CD4-positive, alpha-beta T cell treated with Interleukin-6 for 4 hours (primary cell): ENCODE results near the gene CCL24.
"Not testable (repeated sequence)": the region's sequence is repeated elsewhere in the genome, so short reads cannot be mapped to it uniquely, and the experiment has no call there.

Experiments used
- DNase-seq: peaks from one replicate; pipeline ENCODE4 v3.0.0-alpha.2; 2020; ENCODE audit warnings: mixed read lengths

Gene CCL24, protein sequence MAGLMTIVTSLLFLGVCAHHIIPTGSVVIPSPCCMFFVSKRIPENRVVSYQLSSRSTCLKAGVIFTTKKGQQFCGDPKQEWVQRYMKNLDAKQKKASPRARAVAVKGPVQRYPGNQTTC

DNA sequence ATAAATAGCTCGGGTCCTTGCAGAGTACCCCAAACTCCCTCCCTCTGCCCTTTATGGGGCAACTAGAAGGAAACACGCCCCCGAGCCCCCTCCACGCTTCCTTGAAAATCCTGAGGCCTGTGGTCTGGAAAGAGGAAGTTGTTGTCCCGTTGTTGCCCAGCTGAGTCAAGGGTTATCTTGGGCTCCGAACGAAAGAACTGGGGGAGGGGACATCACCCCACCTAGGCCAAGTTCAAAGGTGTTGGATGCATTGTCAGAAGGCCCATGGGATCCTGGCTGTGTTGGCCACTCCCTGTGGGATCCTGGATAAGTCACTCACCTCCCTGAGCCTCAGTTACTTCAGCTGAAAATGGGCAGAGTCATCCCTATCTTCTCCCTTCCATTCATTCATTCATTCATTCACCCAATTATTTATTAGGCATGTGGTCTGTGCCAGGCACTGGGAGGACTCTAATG is at the start of gene CCL24:
Gene CCL24 (minus strand): TSS at position 26 of the 456 bp plus-strand sequence. CDS start 91 bp downstream, outside the sequence.
- DNase-seq: no peak

DNA sequence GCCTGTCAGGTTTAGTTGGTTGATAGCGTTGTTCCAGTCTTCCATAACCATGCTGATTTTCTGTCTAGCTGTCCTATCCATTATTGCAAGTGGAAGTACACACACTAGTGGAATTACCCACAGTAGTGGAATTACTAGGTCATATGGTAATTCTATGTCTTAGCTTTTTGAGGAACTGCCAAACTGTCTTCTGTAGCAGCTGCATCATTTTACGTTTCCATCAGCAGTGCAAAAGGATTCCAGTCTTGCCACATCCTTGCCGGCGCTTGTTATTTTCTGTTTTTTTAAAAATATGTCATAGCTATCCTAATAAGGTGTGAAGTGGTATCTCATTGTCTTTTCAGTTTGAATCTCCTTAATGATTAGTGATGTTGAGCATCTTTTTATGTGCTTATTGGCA is 48.0 kb upstream of the CCL24 start:
- no peak for DNase-seq

DNA sequence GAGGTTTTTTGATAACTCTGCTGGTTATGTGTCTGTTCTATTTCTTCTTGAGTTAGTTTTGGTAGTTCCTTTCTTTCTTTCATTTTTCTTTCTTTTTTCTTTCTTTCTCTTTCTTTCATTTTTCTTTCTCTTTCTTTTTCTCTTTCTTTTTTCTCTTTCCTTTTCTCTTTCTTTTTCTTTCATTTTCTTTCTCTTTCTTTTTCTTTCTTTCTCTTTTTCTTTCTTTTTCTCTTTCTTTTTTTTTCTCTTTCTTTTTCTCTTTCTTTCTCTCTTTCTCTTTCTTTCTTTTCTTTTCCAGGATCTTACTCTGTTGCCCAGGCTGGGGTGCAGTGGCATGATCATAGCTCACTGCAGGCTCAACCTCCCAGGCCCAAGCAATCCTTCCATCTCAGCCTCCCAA is 44.8 kb upstream of the CCL24 start:
- no peak for DNase-seq

DNA sequence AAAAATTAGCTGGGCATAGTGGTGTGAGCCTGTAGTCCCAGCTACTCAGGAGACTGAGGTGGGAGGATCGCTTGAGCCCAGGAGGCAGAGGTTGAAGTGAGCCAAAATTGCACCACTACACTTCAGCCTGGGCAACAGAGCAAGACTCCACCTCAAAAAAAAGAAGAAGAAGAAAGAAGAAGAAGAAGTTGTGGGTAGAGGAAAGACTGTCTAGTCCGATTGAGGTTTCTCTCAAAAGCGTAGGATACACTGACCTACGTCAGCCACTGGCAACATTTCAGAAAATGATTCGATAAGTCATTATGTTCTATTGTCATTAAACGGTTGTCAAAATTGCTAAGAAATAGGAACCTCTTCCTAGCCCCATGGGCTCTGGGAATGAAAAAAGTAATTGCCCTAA is 42.9 kb upstream of the CCL24 start:
- no peak for DNase-seq

DNA sequence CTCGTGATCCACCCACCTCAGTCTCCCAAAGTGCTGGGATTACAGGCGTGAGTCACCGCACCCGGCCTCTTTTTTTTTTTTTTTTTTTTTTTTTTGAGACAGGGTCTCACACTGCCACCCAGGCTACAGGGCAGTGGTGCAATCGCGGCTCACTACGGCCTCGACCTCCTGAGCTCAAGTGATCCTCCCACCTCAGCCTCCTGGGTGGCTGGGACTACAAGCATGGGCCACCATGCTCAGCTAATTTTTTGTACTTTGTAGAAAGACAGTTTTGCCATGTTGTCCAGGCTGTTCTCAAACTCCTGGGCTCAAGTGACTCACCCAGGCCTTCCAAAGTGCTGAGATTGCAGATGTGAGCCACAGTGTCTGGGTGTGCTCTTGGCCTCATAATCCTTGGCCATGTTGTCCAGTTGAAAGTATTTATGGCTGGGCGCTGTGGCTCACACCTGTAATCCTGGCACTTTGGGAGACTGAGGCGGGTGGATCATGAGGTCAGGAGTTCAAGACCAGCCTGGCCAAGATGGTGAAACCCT is 41.3 kb upstream of the CCL24 start:
- not testable (repeated sequence) for DNase-seq

DNA sequence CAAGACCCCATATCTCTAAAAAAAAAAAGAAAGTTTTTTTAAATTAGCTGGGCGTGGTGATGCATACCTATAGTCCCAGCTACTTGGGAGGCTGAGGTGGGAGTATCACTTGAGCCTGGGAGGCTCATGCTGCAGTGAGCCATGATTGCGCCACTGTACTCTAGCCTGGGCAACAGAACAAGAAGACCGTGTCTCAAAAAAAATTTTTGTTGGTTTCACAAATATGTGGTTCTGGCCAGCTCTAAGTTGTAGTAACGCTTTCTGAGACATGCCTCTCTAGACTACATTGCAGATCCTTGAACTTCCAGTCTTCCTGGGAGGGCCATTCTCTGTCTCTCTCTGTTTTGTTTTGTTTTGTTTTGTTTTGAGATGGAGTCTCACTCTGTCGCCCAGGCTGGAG is 40.6 kb upstream of the CCL24 start:
- DNase-seq: no peak

DNA sequence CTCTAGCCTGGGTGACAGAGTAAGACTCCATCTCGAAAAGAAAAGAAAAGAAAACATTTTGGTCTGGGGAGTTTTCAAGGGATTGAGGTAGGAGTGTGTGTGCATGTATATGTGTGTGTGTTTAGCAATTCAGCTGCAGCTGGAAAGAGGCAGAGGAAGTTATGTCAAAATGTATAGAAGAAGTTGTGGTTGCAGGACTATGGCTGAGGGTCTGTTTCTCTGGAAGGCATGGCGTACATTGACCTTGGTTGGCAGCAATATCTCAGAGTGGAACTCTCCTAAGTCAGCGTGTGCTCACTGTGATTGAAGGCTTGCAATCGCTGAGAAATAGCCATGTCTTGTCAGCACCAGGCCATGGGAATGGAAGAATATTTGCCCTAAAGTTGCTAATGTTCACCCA is 36.6 kb upstream of the CCL24 start:
- no peak for DNase-seq

DNA sequence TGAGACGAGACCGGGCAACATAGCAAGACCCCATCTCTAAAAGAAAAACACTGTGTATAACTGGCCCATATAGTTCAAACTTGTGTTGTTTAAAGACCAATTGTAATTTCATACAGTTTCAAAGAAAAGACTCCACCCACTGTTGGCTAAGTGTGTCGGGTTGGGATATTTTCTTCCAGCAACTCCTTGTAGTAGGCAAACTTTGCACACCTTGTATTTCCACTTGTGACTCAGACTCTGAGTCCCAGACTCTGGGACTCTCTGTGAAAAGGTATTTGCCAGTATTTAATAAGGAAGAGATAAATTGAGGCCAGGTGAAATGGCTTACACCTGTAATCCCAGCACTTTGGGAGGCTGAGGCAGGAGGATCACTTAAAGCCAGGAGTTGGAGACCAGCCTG is 36.0 kb upstream of the CCL24 start:
- DNase-seq: no peak

DNA sequence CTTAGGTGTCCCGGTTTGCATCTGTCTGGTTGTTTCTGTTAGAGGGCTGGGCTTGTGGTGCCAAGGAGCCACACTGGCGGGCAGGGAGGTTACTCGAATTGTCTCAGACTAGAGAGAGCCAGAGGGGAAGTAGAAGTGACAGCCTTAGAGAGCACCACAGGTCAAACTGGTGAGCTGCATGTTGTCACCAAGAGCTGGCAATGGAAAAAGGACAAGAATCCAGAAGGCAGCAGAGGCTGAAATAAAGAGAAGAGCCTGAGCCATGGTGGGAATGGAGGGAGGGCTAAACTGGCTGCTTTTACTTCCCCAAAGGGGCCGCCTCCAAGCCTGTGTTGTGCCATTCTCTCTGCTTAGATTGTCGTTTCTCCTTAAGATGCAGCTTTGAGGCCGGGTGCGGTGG is 34.1 kb upstream of the CCL24 start:
- no peak for DNase-seq

DNA sequence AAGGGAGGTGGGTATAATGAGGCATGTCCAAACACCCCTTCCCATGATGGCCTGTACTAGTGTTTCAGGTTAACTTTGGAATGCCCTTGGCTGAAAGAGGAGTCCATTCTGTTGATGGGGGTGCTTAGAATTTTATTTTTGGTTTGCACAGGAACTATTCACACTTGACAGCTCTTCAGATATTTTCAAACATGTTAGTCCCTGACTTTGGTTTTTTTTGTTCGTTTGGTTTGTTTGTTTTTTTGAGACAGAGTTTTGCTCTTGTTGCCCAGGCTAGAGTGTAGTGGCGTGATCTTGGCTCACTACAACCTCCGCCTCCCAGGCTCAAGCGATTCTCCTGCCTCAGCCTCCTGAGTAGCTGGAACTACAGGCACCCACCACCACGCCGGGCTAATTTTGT is 31.5 kb upstream of the CCL24 start:
- not testable (repeated sequence) for DNase-seq

DNA sequence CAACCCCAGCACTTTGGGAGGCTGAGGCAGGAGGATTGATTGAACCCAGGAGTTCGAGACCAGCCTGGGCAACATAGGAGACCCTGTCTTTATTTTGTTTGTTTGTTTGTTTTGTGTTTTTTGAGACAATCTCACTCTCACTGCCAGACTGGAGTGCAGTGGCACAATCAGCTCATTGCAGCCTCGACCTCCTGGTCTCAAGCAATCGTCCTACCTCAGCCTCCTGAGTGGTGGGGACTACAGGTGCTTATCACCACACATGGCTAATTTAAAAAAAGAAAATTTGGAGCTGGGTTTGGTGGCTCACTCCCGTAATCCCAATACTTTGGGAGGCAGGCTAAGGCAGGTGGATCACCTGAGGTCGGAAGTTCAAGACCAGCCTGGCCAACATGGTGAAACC is 30.6 kb upstream of the CCL24 start:
- no peak for DNase-seq

DNA sequence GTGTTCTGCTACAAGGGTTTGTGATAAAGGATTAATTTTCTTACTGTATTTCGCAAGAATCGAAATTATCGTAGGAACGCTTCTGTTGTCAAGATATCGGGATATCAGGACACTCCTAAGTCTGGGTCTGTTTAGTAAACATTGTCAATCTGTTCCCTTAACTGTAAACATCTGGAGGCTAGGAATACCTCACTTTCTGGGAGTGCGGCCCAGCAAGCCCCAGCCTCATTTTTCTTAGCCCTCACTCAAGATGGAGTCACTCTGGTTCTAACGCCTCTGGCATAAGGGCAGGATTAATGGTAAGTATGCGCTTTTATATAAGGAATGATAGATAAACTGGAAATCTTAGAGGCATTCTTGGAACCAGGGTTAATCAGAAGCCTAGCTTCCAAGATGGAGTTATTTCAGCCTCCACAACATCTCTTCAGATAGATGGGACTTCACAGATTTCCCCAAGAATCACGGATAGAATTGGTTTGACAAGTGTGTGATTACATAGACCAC is 30.1 kb upstream of the CCL24 start:
- no peak for DNase-seq

DNA sequence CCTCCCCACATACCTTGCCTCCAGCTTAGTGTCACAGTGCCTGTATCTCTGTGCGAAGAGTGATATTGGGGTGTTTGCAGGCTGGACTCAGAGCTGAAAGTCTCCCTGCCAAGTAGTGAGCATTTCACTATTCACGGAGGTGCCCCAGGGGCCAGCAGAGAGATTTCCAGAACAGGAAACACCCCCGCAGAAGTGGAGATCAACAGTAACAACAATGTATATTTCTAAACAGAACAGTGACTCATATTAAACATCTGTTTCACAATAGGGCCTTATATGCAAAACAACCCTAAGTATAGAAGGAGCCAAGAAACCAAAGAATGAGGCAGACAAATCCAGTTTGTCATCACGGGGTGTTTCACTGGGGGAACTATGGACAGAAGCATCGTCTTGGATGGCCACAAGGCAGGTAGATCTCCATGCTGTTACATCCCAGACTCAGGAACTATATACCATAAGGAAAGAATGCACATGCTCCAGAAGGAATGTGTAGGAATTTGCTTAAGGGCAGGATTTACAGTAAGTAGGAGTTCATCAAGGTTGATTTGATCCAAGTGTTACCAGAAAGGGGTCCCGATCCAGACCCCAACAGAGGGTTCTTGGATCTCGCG is 29.3 kb upstream of the CCL24 start:
- DNase-seq: no peak

DNA sequence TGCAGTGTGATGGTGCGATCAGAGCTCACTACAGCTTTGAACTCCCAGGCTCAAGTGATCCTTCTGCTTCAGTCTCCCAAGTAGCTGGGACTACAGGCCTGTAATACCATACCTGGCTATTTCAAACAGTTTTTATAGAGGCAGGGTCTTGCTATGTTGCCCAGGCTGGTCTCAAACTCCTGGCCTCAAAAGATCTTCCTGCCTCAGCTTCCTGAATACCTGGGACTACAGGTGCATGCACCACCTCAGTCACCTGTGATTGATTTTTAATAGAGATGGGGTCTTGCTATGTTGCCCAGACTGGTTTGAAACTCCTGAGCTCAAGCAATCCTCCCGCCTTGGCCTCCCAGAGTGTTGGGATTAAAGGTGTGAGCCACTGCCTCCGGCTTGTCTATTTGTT is 26.4 kb upstream of the CCL24 start:
- DNase-seq: no peak

DNA sequence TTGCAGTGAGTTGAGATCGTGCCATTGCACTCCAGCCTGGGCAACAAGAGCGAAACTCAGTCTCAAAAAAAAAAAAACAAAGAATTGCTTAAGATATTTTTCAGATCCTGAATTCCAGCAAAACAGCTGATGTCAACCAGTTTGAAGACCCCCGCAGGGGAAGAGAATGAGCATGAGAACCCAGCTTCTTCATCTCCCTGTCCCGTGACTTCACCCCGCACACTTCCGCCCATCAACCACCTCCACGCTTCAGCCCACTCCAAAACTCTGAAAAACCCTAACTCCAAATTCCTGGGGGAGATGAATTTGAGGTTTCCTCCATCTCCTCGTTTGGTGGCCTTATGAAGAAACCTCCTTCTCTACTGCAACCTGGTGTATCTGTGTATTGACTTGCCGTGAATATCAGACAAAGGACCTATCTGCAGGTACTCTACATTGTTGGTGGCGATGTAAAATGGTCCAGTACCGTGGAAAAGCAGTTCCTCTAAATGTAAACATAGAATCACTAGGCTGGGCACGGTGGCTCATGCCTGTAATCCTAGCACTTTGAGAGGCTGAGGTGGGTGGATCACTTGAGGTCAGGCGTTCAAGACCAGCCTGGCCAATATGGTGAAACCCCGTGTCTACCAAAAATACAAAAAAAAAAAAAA is 24.8 kb upstream of the CCL24 start:
- not testable (repeated sequence) for DNase-seq

DNA sequence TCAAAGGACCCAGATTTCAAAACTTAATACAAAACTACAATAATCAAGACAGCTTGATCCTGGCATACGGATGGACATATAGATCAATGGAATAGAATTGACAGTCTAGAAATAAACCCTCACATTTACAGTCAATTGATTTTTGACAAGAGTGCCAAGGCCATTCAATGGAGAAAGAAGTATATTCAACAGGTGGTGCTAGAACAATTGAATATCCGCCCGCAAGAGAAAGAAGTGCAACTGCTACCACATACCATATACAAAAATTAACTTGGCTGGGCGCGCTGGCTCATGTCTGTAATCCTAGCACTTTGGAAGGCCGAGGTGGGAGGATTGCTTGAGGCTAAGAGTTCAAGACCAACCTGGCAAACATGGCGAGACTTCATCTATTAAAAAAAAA is 23.2 kb upstream of the CCL24 start:
- no peak for DNase-seq

DNA sequence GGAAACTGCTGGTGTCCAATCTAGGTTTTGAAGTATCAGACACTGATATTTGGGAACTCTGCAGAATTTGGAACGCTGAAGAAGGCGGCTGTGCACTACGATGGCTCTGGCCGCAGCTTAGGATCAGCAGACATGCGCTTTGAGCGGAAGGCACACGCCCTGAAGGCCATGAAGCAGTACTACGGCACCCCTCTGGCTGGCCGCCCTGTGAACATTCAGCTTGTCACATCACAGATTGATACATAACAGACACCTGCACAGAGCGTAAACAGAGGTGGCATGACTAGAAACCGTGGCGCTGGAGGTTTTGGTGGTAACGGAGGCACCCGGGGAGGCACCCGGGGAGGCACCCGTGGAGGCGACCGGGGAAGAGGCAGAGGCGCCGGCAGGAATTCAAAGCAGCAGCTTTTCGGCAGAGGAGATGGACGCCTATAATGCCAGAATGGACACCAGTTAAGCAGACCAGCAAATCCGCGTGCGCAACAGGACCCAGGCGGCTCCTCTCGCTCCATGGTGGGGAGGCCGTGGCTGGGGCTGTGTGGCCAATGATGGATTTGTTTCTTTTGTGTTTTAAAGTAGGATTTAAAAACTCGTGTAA is 22.2 kb upstream of the CCL24 start:
- DNase-seq: no peak

DNA sequence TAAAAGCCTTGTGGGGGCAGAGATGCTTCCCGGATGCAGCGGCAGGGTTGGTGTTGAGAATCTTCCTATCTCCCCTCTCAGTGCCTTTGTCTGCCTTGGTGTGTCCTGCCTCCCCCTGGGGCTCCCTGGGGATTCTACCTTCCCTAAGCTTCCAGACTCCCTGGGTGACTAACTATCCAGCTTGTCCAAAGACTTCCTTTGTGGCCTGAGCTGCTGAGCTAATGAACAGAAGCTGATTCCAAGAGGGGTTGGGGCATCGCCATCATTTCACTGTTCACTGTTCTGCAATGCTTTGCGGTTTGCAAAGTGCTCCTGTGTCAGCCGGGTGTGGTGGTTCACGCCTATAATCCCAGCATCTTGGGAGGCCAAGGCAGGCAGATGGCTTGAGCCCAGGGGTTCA is 20.1 kb upstream of the CCL24 start:
- not testable (repeated sequence) for DNase-seq

DNA sequence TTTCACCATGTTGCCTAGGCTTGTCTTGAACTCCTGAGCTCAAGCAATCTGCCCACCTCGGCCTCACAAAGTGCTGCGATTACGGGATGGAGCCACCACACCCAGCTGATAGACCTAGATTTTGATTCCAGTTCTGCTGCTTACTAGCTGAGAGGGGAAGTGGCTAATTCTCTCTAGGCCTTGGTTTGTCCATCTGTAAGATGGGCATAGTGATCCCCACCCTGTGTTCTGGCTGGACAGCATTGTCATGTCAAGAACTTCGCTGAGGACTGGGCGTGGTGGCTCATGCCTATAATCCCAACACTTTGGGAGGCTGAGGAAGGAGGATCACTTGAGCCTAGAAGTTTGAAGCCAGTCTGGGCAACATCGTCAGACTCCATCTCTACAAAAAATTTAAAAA is 17.4 kb upstream of the CCL24 start:
- DNase-seq: no peak

DNA sequence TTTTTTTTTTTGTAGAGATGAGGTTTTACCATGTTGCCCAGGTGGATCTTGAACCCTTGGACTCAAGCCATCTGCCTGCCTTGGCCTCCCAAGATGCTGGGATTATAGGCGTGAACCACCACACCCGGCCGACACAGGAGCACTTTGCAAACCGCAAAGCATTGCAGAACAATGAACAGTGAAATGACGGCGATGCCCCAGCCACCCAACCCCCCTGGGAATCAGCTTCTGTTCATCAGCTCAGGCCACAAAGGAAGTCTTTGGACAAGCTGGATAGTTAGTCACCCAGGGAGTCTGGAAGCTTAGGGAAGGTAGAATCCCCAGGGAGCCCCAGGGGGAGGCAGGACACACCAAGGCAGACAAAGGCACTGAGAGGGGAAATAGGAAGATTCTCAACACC is 16.1 kb upstream of the CCL24 start:
- DNase-seq: not testable (repeated sequence)

DNA sequence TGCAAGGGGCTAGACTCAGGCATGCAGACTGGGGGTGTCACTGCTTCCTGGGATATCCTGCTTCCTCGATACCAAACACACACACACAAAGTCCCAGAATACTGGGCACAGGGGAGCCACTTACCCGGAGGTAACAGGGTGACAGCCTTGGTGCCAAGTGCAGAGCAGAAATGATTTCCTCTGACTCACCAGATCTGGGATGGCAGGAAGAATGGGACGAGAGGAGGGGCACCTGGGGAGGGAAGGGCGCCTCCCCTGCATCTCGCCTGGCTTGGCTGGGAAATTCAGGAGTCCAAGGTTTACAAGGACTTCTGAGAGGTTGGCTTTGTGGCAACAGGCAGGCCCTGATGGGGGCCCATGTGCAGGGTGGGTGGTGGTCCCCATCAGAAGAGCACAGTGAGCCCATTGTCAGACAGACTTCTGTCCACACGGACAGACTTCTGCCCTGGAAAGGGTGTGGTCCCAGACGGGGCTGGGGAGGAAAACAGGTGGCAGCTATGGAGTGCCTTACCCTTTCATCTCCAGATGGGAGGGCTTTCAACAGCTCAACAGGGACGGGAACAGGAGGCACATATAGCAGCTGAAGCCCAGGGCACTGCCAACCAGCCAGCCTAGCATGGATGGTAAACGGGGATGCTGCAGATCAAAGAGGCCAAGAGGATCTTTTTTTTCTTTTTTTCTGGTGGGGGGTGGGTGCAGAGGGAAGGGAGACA is 9.7 kb upstream of the CCL24 start:
- no peak for DNase-seq

DNA sequence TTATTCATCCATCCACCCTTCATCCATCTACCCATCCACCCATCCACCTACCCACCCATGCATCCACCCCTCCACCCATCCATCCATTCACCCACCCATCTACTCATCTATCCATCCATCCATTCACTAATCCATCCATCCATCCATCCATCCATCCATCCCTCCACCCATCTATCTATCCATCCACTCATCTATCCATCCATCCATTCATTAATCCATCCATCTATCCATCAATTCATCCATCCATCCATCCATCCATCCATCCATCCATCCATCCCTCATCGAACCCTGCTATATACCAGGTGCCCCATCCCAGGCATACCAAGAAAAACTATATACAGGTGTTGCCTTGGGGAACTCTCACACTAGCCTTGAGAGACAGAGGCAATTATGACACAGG is 7.1 kb upstream of the CCL24 start:
- no peak for DNase-seq

DNA sequence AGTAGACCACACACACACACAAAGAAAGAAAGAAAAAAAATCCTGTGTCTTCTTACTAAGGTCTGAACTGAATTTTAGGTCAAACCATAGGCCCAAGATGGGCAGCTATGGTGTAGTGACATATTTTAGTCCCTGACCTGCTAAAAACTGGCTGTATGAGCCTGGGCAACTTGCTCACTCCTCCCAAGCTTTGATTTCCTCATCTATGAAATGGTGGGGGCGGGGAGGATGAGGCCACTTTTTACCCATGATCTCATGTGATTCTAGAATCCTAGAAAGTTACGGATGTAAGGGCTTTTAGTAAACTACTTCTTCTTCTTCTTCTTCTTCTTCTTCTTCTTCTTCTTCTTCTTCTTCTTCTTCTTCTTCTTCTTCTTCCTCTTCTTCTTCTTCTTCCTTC is 6.1 kb upstream of the CCL24 start:
- DNase-seq: no peak
